Loucy (cell line): ENCODE data around the gene HSPG2.

ENCODE experiments used
- H2AFZ ChIP-seq: fragments of 200-600 bp; sonication (generic); 2 replicates; pipeline ENCODE4 v1.6.0; 2016; ENCODE audit warnings: antibody characterized with exemption, mild to moderate bottlenecking, low read length, moderate library complexity
- H3F3A ChIP-seq: fragments of 200-600 bp; 2 replicates; pipeline ENCODE4 v1.6.0; 2016; ENCODE audit warnings: antibody characterized with exemption, low read depth, mild to moderate bottlenecking
- H3K27me3 ChIP-seq: fragments of 200-600 bp; sonication (generic); 2 replicates; pipeline ENCODE4 v1.6.1; 2014; ENCODE audit warnings: low read length, mild to moderate bottlenecking; ENCODE audit not compliant: insufficient read depth, poor library complexity, severe bottlenecking
- H3K36me3 ChIP-seq: fragments of 200-600 bp; sonication (generic); 2 replicates; pipeline ENCODE4 v1.6.1; 2016; ENCODE audit warnings: low read length; ENCODE audit not compliant: insufficient read depth
- H3K4me1 ChIP-seq: fragments of 200-600 bp; sonication (generic); 2 replicates; pipeline ENCODE4 v1.5.1; 2014; ENCODE audit warnings: low read length, mild to moderate bottlenecking; ENCODE audit not compliant: insufficient read depth, poor library complexity, severe bottlenecking
- H3K4me2 ChIP-seq: fragments of 200-600 bp; sonication (generic); 2 replicates; pipeline ENCODE4 v1.6.0; 2014; ENCODE audit warnings: antibody characterized with exemption, low read length, low read depth, mild to moderate bottlenecking; ENCODE audit not compliant: poor library complexity, severe bottlenecking
- H3K4me3 ChIP-seq: fragments of 200-600 bp; sonication (generic); 2 replicates; pipeline ENCODE4 v1.5.1; 2014; ENCODE audit warnings: low read length, mild to moderate bottlenecking, mixed read lengths; ENCODE audit not compliant: poor library complexity, severe bottlenecking
- H3K79me2 ChIP-seq: fragments of 200-600 bp; sonication (generic); 2 replicates; pipeline ENCODE4 v1.6.1; 2014; ENCODE audit warnings: low read length; ENCODE audit not compliant: insufficient read depth
- H3K9ac ChIP-seq: fragments of 200-600 bp; sonication (generic); 2 replicates; pipeline ENCODE4 v1.6.0; 2014; ENCODE audit warnings: mild to moderate bottlenecking, low read depth, low read length, moderate library complexity; ENCODE audit not compliant: poor library complexity, severe bottlenecking
- H3K9me2 ChIP-seq: fragments of 200-600 bp; sonication (generic); replicated peaks from 2 replicates; pipeline ENCODE4 v1.6.1; 2016; ENCODE audit warnings: low read depth, low read length, mixed read lengths
- H3K9me3 ChIP-seq: fragments of 200-600 bp; sonication (generic); 2 replicates; pipeline ENCODE4 v1.6.1; 2014; ENCODE audit warnings: mild to moderate bottlenecking, antibody characterized with exemption, low read length, low read depth; ENCODE audit not compliant: insufficient read depth
- H4K20me1 ChIP-seq: fragments of 200-600 bp; sonication (generic); 2 replicates; pipeline ENCODE4 v1.6.0; 2014; ENCODE audit warnings: antibody characterized with exemption, low read length, mild to moderate bottlenecking; ENCODE audit not compliant: insufficient read depth, poor library complexity, severe bottlenecking
- EZH2phosphoT487 ChIP-seq: fragments of 200-600 bp; IDR thresholded peaks from 2 replicates; pipeline ENCODE4 v1.6.1; 2018; ENCODE audit warnings: antibody characterized with exemption, mild to moderate bottlenecking, moderate library complexity, borderline replicate concordance
- TF ChIP-seq, protein P1 (sequence below): fragments of 200-600 bp; sonication (generic); conservative IDR thresholded peaks from 2 replicates; pipeline ENCODE4 v1.5.1; 2014; ENCODE audit warnings: mild to moderate bottlenecking, antibody characterized with exemption, low read length

The HSPG2 gene

GRCh38 chr1:21881250-21881649 lies 55.9 kb downstream of the HSPG2 start:
- Histone ChIP-seq H3K9me2 (no peaks in the 10 kb centered on the region), H3K9ac (no peak overlapping the region), H3K4me1 (no peaks in the 10 kb centered on the region), H4K20me1 (no peaks in the 10 kb centered on the region), H3F3A (no peaks in the 10 kb centered on the region), H3K36me3 (no peaks in the 10 kb centered on the region), H3K4me3 (no peak overlapping the region), H3K27me3 (no peaks in the 10 kb centered on the region), H3K79me2 (no peaks in the 10 kb centered on the region), H3K4me2 (no peak overlapping the region), H3K9me3 (no peaks in the 10 kb centered on the region), H2AFZ (no peak overlapping the region)
- TF ChIP-seq, protein P1, sequence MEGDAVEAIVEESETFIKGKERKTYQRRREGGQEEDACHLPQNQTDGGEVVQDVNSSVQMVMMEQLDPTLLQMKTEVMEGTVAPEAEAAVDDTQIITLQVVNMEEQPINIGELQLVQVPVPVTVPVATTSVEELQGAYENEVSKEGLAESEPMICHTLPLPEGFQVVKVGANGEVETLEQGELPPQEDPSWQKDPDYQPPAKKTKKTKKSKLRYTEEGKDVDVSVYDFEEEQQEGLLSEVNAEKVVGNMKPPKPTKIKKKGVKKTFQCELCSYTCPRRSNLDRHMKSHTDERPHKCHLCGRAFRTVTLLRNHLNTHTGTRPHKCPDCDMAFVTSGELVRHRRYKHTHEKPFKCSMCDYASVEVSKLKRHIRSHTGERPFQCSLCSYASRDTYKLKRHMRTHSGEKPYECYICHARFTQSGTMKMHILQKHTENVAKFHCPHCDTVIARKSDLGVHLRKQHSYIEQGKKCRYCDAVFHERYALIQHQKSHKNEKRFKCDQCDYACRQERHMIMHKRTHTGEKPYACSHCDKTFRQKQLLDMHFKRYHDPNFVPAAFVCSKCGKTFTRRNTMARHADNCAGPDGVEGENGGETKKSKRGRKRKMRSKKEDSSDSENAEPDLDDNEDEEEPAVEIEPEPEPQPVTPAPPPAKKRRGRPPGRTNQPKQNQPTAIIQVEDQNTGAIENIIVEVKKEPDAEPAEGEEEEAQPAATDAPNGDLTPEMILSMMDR, result no peak
- no peak for TF ChIP-seq EZH2phosphoT487

DNA sequence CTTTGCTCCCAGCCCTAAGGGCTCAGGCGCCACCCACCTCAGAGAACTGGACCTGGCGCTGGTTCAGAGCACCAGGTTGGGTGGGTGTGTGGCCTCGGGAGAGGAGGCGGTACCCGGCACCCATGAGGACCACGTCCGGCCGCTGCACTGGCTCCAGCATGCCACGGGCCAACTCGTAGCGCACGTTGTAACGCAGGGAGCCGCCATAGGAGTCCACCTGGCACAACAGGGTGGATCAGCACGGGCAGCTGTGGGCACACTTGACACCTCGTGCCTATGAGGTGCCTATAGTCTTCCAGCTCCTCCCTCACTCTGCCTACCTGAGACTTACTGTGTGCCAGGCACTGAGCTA lies 56.5 kb downstream of the HSPG2 start:
- H3K9ac ChIP-seq, result no peak overlapping the region
- H3K9me3 ChIP-seq, result no peaks in the 10 kb centered on the region
- H3K4me1 ChIP-seq, result no peaks in the 10 kb centered on the region
- no peaks in the 10 kb centered on the region for H4K20me1 ChIP-seq
- no peaks in the 10 kb centered on the region for H3F3A ChIP-seq
- TF ChIP-seq, protein P1, result no peak
- TF ChIP-seq EZH2phosphoT487, result no peak
- no peak overlapping the region for H2AFZ ChIP-seq
- H3K4me3 ChIP-seq, result no peak overlapping the region
- H3K4me2 ChIP-seq, result no peak overlapping the region
- H3K79me2 ChIP-seq, result no peaks in the 10 kb centered on the region
- H3K27me3 ChIP-seq, result no peaks in the 10 kb centered on the region
- H3K9me2 ChIP-seq, result no peaks in the 10 kb centered on the region
- no peaks in the 10 kb centered on the region for H3K36me3 ChIP-seq

DNA sequence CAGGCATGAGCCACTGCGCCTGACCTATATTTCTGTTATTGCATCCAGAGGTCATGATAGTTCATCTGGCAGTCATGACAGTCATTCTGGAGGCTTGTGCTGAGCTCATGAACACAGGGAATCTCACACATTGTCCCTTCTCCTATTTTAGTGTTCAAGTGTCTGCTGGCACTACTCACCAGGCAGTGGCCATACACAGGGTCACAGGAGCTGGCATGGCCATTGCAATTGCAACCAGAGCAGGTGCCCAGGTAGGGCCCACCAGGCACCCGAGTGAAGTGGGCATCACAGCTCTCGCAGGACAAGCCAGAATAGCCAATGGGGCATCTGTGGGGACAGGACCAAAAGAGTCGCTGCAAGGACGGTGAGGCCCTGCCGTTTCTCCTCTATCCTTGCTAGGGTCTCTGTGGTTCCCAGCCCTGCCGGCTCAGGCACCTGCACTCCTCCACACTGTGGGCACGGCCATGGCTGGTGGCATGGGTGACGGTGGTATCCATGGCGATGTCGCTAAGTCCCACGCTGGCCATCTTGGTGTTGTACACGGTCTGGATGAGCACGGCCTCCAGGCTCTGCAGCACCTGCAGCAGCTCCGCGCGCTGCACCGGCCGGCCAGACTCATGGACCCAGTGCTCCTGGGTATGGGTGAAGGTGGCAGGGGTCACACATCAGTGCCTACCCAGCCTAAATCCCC lies 57.0 kb downstream of the HSPG2 start:
- no peak for TF ChIP-seq EZH2phosphoT487
- TF ChIP-seq, protein P1, result no peak
- Histone ChIP-seq H3K4me1 (no peaks in the 10 kb centered on the region), H2AFZ (no peak overlapping the region), H3K4me2 (no peak overlapping the region), H4K20me1 (no peaks in the 10 kb centered on the region), H3K79me2 (no peaks in the 10 kb centered on the region), H3K9me3 (no peaks in the 10 kb centered on the region), H3K36me3 (no peaks in the 10 kb centered on the region), H3F3A (no peaks in the 10 kb centered on the region), H3K9ac (no peak overlapping the region), H3K9me2 (no peaks in the 10 kb centered on the region), H3K4me3 (no peak overlapping the region), H3K27me3 (no peaks in the 10 kb centered on the region)
